Activated T-helper 1 cell treated with Interleukin-2 at 50 U/mL for 16 hours (primary cell): Measurements from ENCODE around the gene DAZL.

Experiments used
- DNase-seq: peaks from one replicate; pipeline ENCODE4 v3.0.0-alpha.2; 2020; ENCODE audit warnings: low read depth

DAZL gene

GRCh38 chr3:16595778-16596177 is 9.4 kb downstream of the DAZL start:
- DNase-seq, result no peak

GRCh38 chr3:16589867-16590624 is 15.2 kb downstream of the DAZL start:
- DNase-seq, result no peak

- no peak for DNase-seq
Measured at GRCh38 chr3:16589120-16589519, 16.1 kb downstream of the DAZL start.

GRCh38 chr3:16587681-16588060 is 17.6 kb downstream of the DAZL start:
- no peak for DNase-seq

GRCh38 chr3:16587047-16587680 is 18.1 kb downstream of the DAZL start:
- no peak for DNase-seq

- DNase-seq, result no peak
Measured at GRCh38 chr3:16584880-16585279, 20.3 kb downstream of the DAZL start.

GRCh38 chr3:16583551-16583950 is 21.7 kb downstream of the DAZL start:
- no peak for DNase-seq

GRCh38 chr3:16570113-16570512 is 35.1 kb downstream of the DAZL start:
- no peak for DNase-seq

GRCh38 chr3:16568532-16568931 is 36.7 kb downstream of the DAZL start:
- DNase-seq, result no peak

- DNase-seq, result no peak
Measured at GRCh38 chr3:16568115-16568514, 37.1 kb downstream of the DAZL start.

GRCh38 chr3:16559653-16560365 is 45.4 kb downstream of the DAZL start:
- DNase-seq, result no peak

- no peak for DNase-seq
Measured at GRCh38 chr3:16554126-16554525, 51.1 kb downstream of the DAZL start.

- no peak for DNase-seq
Measured at GRCh38 chr3:16552757-16553156, 52.5 kb downstream of the DAZL start.

- no peak for DNase-seq
Measured at GRCh38 chr3:16551342-16551976, 53.8 kb downstream of the DAZL start.

GRCh38 chr3:16550676-16551341 is 54.4 kb downstream of the DAZL start:
- DNase-seq, result peak; percentile 44

GRCh38 chr3:16550305-16550675 is 54.9 kb downstream of the DAZL start:
- DNase-seq, result no peak

GRCh38 chr3:16548721-16549120 is 56.5 kb downstream of the DAZL start:
- no peak for DNase-seq

GRCh38 chr3:16547561-16548357 is 57.5 kb downstream of the DAZL start:
- DNase-seq, result no peak

GRCh38 chr3:16546186-16547010 is 58.8 kb downstream of the DAZL start:
- DNase-seq, result no peak

GRCh38 chr3:16545413-16546185 is 59.6 kb downstream of the DAZL start:
- no peak for DNase-seq
